Activated T-helper 1 cell treated with anti-CD3 and anti-CD28 coated beads, Interleukin-2, amount 50 U/mL, for 16 hours (primary cell): Measurements from ENCODE around the gene VIPR1.
"Not testable (repeated sequence)": the region's sequence is repeated elsewhere in the genome, so short reads cannot be mapped to it uniquely, and the experiment has no call there.

ENCODE experiments used
- DNase-seq, 2 donors: peaks; one replicate each; pipeline ENCODE4 v3.0.0-alpha.2; 2020; ENCODE audit warnings: low read depth in 1 of 2, low spot score in 1 of 2

VIPR1 gene

GRCh38 chr3:42531470-42531869 is 29.0 kb downstream of the VIPR1 start:
- no peak for DNase-seq

DNA sequence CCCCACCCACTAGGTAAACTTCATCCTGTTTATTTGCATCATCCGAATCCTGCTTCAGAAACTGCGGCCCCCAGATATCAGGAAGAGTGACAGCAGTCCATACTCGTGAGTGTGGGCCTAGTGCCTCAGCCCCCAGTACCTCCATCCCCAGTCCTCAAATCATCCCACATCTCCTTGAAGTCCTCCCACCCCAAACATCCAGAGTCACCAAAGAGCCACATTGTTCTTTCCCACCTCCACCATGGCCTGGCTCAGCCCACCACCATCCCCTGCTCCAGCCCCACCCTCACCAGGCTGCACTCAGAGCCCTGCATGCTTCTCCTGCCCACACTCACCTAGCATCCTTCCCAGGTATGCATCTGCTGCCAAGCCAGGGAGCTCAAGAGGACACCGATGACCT is 29.8 kb downstream of the VIPR1 start:
- no peak for DNase-seq

DNA sequence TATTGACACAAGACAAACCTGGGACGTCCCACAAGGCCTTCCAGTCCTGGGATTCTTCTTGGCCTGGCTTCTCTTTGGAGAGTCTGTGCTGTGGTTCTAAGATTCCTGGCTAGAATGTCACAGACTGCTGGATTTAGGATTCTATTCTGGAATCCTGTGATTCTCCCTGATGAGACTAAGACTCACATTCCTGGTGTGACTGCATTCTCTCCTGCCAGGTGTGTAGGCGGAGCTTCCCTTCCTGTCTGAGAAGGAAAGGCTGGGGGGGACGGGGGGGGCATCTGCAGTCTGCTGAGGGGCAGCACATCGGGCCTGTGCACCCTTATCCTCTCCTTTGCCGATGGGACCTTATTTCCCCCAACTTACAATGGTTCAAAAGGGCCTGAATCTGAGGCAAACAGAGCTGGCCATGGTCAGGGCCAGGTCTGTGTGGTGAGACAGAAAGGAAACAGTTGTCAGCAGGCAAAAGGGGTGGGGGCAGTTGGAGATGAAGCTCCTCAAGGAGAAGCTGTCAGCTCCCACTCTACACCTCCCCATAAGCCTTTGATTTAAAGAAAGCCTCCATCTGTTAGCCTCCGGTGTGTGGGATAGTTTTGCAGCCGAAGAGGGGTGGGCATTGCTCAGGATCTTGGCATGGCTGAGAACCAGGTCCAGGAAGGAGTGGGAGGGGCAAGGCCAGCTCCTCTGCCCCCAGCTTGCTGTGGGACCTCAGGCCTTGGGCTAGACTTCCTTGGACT is 30.9 kb downstream of the VIPR1 start:
- no peak for DNase-seq

- no peak for DNase-seq
These were observed 33.7 kb downstream of the VIPR1 start for GRCh38 chr3:42535981-42536784.

DNA sequence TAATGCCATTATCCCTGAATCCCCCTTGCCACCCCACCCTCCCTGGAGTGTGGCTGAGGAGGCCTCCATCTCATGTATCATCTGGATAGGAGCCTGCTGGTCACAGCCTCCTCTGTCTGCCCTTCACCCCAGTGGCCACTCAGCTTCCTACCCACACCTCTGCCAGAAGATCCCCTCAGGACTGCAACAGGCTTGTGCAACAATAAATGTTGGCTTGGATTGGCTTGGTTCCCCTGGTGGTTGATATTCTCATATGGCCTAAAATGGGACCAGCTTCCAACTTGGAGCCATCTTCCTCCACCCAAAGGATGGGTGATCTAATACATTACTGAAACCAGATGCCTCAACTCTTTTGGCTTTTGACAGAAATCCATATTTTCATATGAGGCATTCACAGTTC is 34.9 kb downstream of the VIPR1 start:
- DNase-seq: no peak

GRCh38 chr3:42539871-42540714 is 37.6 kb downstream of the VIPR1 start:
- DNase-seq: peak; percentile 33 to 39

- no peak for DNase-seq
These were observed 38.6 kb downstream of the VIPR1 start for GRCh38 chr3:42541079-42541478.

- no peak for DNase-seq
These were observed 42.2 kb downstream of the VIPR1 start for GRCh38 chr3:42544492-42545283.

DNA sequence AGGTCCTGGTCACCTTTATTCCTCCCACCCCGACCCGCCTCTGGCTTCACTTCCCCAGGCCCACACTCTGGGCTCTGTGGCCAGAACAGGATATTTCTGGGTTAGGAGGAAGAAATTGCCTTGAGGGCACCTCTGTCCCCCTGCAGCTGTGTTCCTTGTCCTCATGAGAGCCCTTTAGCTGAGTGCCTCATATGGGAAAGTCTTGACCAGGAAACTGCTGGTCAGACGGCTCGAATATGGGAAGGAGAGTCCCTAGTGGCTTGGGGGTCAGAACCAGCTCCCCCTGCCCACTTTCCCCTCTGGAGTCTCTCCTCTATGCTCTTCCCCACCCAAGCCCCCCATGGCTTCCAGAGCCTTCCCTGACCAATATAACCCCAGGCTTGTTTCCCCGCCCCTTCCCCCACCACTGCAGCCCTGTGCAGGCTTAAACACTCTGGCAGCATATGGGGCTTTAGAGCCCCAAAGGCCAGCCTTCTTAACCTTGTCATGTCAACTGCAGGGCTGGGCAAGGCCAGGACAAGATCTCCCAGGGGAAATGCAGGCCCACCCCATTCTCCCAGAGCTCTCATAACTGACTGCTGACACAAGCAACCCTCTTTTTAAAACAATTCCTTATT is 42.9 kb downstream of the VIPR1 start:
- no peak for DNase-seq

DNA sequence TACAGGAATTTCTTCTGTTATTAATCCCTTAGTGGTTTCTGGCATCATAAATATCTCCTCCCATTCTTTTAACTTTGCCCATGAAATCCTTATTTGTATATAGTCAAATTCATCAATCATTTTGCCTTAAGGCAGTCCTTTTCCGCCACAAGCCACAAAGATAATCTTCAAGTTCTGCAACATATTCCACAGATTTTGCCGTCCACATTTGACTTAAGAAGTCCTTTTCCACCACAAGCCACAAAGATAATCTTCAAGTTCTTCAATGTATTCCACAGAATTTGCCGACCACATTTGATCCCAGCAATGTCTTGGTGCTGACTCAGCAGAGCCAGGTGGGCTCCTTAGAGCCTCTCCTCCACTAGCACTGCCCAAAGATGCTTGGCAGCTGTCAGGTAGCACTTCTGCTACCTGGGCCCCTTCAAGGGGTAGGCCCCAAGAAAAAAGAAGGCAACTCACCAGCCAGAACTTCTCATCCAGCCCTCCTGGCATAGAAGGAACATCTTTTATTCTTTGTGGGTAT is 44.3 kb downstream of the VIPR1 start:
- no peak for DNase-seq

- peak; percentile 50 to 62 for DNase-seq
These were observed 45.0 kb downstream of the VIPR1 start for GRCh38 chr3:42547401-42547945.

- DNase-seq: no peak
These were observed 46.7 kb downstream of the VIPR1 start for GRCh38 chr3:42549131-42549530.

- no peak for DNase-seq
These were observed 47.8 kb downstream of the VIPR1 start for GRCh38 chr3:42550250-42550649.

DNA sequence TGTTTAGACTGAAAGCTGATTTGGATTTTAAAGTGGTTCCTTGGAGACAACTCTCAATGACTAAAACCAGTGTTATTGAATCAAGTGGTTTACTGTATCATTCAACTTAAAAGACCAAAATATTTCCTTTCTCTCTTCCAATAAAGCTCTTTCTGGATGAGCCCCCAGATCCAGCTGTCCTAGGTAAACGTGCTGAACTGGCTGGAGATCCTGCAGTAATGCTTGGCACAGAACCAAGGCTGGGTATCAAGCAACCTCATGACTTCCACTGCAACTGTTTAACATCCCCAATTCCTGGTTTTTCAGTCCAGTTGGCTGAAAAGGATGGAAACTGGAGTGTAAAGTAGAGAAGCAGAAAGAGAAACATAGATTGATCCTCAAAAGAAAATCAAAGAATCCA is 50.4 kb downstream of the VIPR1 start:
- DNase-seq: no peak

DNA sequence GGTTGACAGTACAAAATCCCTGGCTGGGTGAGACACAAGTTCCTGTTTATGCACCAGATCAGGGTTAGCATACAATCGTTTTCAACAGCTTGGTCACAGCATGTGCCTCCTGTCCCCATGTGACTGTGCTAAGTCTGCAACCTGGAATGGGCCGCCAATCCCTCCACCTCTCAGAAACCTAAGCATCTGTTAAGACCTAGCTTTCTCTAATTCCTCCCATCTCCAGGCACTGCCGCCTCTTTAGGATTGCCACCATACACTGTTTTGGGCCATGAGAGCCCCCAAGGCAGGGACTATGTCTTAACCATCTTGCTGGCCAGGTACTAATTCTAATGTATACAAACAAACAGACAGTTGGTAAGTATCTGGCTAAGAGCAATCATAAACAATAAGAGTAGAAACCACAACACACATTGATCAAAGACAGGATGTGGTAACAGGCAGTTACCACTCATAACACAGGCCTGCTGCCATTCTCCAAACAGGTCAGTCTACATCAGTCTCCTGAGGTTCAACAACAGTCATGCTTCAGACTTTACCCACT is 53.7 kb downstream of the VIPR1 start:
- DNase-seq: no peak

GRCh38 chr3:42556817-42557216 is 54.4 kb downstream of the VIPR1 start:
- not testable (repeated sequence) for DNase-seq

GRCh38 chr3:42557854-42558253 is 55.4 kb downstream of the VIPR1 start:
- no peak for DNase-seq

GRCh38 chr3:42562047-42562907 is 59.8 kb downstream of the VIPR1 start:
- DNase-seq: no peak
